GM23338 (cell line): ENCODE data around the gene PPM1J.

Source experiments
- CTCF ChIP-seq, 2 experiments: fragments of 200-600 bp in 1 of 2; sonication (generic) in 1 of 2; conservative IDR thresholded peaks; 2 replicates each; pipeline versions ENCODE4 v1.5.1 to v1.6.1; 2016 to 2017; ENCODE audit warnings: antibody characterized with exemption in 2 of 2, low read depth in 2 of 2, mild to moderate bottlenecking in 2 of 2, moderate library complexity in 1 of 2
- EZH2 ChIP-seq: fragments of 200-600 bp; sonication (generic); IDR thresholded peaks from one replicate; pipeline ENCODE4 v1.8.0; 2017; ENCODE audit warnings: antibody characterized with exemption, mild to moderate bottlenecking, low read depth; ENCODE audit not compliant: unreplicated experiment
- EZH2phosphoT487 ChIP-seq: fragments of 200-600 bp; sonication (generic); IDR thresholded peaks from one replicate; pipeline ENCODE4 v1.8.1; 2018; ENCODE audit warnings: antibody characterized with exemption; ENCODE audit not compliant: unreplicated experiment
- JUNB ChIP-seq: IDR thresholded peaks from one replicate; pipeline ENCODE4 v1.6.1; 2016; ENCODE audit warnings: antibody characterized with exemption; ENCODE audit not compliant: unreplicated experiment
- REST ChIP-seq: IDR thresholded peaks from one replicate; pipeline ENCODE4 v1.6.1; 2018; ENCODE audit warnings: antibody characterized with exemption; ENCODE audit not compliant: unreplicated experiment

- TF ChIP-seq CTCF (conservative IDR thresholded peaks at IDR 0.05; ENCODE audit: low read depth in 2 of 2) (no peak), REST (no peak), EZH2phosphoT487 (no peak), EZH2 (no peak), JUNB (no peak)
Observed at GRCh38 chr1:112672842-112673241, 42.3 kb downstream of the PPM1J start.
